Stimulated activated CD4-positive, alpha-beta T cell treated with anti-CD3 and anti-CD28 coated beads, Interleukin-12 subunit alpha, Interleukin-12 subunit beta, amount 100 ng/mL, for 48 hours (primary cell): ENCODE results near the gene CEACAM1.
"Not testable (repeated sequence)": the region's sequence is repeated elsewhere in the genome, so short reads cannot be mapped to it uniquely, and the experiment has no call there.

ENCODE experiments used
- DNase-seq, 3 donors: peaks; one replicate each; pipeline ENCODE4 v3.0.0-alpha.2; 2020; ENCODE audit warnings: low read depth in 2 of 3, low spot score in 1 of 3

Gene CEACAM1

DNA sequence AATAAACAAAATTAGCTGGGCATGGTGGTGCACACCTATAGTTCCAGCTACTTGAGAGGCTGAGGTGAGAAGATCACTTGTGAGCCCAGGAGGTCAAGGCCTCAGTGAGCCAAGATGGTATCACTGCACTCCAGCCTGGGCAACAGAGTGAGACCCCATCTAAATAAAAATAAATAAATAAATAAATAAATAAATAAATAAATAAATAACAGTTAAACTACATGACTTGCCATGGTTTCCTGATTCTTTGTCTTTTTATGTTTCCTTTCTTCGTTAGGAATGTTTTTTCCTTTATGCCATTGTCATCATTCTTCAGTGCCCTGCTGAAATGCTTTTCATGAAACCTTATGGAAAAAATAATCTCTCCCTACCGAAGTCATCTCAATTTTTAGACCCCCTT, 50.3 kb downstream of the CEACAM1 start:
- DNase-seq: no peak

DNA sequence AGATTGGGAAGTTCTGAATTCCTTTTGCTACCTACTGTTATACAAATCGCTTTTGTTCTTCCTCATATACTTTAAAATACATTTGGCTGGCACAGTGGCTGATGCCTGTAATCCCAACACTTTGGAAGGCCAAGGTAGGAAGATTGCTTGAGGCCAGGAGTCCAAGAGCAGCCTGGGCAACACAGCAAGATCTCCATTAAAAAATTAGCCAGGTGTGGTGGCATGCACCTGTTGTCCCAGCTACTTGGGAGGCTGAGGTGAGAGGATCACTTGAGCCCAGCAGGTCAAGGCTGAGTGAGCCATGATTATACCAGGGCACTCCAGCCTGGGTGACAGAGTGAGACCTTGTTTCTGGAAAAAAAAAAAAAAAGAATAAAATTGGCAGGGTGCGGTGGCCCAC, 51.2 kb downstream of the CEACAM1 start:
- no peak for DNase-seq

DNA sequence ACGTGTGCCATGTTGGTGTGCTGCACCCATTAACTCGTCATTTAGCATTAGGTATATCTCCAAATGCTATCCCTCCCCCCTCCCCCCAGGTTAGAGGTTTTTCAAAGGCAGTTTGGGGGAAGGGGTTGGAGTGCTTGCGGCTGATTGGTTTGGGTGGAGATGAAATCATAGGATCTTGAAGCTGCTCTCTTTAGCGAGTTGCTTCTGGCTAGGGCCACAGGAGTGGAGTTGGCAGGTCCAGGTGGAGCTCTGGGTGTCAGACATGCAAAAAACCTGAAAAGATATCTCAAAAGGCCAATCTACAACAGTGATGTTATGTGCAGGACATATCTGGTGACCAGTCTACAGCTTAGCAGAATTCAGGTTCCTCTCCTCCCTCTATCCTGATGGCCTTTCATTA, 52.9 kb downstream of the CEACAM1 start:
- DNase-seq: no peak

DNA sequence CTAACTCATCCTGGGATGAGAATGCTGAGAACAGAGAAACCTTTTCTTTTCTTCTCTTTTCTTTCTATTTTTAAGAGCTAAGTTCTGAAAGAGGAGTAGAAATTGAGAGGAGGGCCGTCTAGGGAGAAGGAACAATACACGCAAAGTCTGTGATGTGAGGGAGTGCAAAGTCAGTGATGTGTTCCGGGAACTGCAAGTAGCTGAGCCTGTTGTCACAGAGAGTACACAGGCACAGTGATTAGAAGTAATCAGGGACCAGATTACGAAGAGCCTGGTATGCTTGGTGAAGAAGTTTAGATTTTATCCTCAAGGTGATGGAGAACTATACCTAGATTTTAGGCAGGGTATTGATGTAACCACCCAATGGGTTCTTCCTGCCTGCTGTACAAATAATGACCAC, 53.5 kb downstream of the CEACAM1 start:
- DNase-seq: no peak

DNA sequence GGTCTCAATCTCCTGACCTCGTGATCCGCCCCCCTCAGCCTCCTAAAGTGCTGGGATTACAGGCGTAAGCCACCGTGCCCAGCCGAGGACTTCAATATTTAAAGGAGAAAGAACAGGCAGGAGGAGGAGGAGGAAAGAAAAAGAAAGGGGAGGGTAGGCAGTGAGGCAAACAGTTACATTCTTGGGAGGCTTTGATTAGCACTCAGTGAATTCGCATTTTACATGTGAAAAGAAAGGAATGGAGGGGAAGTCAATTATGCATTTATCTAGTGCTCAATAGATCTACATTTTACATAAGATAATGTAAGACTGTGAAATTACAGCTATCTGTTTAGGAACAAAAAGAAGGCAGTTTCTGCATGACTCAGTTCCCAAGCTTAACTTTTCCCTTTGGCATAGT, 54.6 kb downstream of the CEACAM1 start:
- no peak for DNase-seq

DNA sequence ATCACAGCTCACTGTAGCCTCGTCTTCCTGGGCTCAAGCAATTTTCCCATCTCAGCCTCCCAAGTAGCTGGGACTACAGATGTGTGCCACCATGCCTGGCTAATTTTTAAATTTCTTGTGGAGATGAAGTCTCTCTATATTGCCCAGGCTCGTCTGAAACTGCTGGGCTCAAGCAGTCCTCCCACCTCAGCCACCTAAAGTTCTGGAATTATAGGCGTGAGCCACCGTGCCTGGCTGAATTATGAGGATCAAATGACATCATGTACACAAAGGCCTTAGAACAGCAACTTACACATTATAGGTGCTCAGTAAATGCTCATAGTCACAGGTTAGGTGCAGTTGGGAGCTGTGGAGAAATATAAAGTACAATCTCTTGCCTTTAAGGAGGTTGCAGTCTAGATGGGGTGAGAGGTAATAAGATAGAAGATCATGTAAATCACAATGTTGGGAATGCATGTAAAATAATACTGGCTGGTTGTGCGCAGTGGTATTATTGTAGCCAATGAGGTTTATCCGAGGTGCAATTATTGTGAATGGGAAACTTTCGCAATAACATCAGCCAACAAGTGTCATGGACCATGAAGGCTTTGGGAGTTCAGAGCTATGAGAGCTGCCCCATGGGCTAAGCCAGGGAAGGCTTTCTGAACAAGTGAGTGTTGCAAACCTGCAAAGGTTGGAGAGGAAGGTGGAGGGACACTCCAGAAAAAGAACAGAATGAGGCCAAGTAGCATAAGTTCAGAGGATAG, 55.7 kb downstream of the CEACAM1 start:
- no peak for DNase-seq

DNA sequence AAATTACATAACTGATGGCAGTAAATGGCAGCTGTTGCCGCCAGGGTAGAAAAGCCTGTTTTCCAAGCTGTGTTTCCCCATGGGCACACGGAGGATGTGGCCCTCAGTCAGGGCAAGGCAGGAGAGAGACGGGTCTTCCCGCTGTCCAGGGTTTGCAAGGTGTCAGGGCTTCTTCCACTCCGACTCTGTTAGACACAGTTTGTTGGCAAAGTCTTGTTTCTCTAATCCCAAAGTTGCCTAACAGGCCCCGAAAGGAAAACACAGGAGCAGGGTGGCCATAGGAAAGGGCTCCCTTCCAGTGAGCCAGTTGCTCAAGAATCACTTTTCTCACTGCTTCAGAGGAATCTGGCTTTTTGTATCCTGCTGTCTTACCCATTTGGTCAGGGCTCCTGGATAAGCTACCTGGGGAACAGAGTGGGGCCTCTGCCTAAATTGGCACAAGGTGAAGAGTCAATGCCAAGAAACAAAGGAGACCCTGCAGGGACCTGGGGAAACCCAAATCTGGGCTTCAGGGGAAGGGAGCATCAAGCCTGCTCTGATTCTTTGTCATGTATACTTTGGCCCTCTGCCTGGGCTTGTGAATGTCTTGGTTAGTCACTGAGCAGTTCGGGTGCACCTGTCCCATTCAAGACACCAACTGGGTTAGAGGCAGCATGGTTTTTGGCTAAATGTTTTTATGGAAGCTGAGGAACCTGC, 56.6 kb downstream of the CEACAM1 start:
- DNase-seq: no peak

DNA sequence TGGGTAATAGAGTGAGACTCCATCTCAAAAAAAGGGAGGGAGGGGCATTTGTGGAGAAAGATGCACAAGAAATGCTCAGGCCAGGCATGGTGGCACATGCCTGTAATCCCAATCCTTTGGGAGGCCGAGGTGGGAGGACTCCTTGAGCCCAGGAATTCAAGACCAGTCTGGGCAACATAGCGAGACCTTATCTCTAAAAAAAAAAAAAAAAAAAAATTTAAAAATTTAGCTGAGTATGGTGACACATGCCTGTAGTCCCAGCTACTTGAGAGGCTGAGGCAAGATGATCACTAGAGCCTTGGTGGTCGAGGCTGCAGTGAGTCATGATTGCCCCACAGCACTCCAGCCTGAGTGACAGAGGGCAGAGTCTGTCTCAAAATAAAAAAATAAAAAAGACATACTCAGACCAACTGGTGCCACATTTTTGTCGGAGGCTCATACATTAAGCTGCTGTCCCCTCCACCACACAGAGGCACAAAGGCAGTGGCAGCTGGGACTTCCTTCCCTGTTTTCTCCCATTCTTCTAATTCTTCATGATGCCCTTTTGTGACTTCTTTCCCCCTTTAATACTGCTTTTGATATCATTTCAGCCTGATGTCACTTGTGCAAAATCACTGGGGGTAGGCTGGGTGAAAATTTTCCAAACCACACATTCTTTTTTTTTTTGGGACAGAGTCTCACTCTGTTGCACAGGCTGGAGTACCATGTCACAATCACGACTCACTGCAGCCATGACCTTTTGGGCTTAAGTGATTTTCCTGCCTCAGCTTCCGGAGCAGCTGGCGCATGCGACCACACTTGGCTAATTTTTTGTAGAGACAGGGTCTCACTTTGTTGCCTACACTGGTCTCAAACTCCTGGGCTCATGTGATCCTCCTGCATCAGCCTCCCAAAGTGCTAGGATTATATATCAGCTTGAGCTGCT, 58.7 kb downstream of the CEACAM1 start:
- DNase-seq: no peak

DNA sequence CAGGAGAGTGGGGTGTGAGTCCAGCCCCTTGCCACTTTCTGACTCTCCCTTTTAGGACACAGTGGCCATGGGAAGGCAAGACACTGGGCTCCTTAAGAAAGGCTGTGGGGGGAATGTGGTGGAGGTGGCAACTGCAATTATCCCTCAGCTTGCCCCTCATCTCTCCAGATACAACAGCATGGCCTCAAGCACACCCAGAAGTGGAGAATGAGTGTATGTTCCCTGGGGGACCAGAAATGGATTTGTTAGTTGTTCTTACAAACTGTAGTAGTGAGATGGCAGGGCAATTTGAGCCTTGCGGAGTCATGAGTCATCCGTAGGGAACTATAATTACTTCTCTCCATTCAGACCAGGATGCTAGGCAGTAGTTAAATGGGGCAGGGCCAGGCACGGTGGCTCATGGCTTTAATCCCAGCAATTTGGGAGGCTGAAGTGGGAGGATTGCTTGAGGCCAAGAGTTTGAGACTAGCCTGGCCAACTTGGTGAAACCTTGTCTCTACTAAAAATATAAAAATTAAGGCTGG, 59.9 kb downstream of the CEACAM1 start:
- no peak for DNase-seq

DNA sequence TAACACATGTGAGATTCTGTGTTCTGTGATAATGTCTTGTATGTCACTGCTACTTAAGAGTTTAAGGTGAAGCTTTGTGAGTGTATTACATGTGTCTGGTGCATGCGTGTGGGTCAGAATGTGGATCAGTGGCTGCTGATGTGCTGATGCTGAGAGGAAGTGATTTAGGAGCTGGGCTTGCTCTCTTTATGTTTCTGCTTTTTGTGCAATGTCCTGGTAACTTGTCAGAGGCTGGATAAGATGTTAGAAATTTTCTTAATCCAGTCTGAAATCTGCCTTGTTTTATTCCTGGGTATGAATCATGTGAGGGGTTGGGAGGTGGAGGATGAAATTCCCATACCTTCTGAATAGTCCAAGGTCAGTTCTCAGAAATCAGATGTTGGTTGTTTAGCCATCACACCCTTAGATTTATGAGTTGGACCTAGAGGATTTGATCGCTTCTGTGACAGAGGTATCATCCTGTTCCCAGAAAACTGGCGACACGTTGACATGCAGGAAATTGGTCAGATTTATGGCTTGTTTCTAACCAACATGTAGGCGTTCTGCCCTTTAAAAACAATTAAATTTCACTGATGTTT, 61.0 kb downstream of the CEACAM1 start:
- no peak for DNase-seq

DNA sequence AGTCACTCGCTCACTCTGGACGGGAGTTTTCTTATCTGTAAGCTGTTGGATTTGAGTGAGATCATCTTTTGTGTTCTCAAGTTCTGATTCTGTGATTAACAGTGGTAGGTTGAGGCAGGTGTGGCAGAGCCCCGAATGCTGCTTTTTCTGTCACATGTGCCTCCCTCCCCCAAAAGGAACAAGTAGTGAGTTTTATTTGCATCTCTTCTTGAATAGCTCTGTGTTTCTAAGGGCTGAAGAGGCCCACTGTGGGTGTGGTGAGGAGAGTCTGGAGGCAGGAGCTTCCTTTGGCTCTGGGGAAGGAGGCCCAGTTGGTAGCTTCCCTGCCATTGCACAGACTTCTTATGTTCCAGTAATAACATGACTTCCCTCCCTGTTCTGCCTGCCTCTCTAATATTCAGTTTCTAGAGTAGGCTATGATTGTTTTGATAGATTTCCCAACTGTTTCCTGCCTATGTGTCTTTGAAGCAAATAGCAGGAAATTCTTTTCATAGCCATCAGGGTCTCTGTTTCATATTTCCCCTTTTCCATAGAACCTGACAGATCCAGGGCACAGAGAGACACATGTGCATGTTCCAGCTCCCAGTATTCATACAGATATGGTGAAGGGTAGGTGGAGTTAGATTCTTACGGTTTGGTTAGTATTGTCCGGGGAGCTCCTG, 61.6 kb downstream of the CEACAM1 start:
- no peak for DNase-seq

DNA sequence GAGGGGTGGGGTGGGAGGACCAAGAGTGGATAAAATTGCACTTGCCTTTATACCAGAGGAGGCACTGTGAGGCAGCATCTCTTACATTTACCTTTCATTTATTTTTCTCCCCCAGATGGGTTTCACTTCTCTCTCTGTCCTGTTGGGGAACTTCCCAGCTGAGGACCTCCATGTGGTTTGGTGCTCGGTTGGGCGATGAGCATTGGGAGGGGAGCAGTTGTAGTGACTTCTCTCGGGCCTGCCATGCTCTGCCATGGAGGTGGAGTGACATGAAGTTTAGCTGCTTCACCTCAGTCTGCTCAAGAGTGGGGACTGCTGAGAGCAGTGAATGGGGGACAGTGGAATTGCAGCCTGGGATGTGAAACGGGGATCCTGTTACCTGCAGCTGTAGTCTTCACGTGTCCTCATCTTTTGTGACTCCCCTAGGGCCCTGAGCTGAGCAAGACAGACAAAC, 62.4 kb downstream of the CEACAM1 start:
- no peak for DNase-seq

DNA sequence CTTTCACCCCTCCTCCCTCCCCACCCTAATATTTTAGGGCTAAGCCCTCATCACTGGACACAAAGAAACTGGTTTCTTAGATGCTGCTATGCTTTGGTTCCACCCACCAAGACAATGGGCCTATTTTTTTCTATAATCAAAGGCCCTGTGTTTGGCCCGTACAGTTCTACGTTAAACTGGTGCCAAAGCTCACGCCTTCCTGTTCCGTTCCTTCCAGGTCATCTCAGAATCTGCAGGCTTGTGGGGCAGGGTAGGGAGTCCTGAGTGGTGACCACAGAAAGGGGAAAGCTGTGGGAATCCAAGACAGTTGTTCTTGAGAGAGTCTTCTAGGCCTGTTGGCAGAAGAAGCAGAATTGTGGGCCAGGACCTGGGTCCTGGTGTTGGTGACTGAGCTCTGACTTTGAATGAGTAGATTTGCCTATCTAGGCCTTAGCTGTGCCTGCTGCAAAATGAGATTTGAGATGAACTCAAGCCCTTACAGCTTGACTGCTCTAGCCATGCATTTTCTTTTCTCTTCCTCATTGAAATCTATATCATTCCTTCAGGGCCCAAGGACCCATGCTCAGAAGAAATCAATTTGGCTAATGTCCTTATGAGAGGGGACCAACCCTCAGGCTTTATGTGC, 66.5 kb downstream of the CEACAM1 start:
- DNase-seq: no peak

DNA sequence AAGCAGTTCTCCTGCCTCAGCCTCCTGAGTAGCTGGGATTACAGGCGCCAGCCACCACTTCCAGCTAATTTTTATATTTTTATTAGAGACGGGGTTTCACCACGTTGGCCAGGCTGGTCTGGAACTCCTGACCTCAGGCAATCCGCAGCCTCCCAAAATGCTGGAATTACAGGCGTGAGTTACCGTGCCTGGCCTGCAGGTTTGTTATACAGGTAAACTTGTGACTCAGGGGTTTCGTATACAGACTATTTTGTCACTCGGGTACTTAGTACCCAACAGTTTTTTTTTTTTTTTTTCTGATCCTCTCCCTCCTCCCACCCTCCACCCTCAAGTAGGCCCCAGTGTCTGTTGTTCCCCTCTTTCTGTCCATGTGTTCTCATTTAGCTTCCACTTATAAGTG, 67.0 kb downstream of the CEACAM1 start:
- not testable (repeated sequence) for DNase-seq

DNA sequence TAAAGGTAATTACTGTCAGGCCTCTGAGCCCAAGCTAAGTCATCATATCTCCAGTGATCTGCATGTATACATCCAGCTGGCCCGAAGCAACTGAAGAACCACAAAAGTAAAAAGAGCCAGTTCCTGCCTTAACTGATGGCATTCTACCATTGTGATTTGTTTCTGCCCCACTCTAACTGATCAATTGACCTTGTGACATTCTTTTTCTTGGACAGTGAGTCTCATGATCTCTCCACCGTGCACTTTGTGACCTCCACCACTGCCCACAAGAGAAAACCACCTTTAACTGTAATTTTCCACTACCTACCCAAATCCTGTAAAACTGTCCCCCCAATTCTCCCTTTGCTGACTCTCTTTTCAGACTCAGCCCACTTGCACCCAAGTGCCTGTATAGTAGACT, 68.4 kb downstream of the CEACAM1 start:
- no peak for DNase-seq
